Vagina (tissue), 2 donors: ENCODE measurements around the gene APBB2.

Experiments used
- POLR2A ChIP-seq, 2 donors: fragments of 450-650 bp; IDR thresholded peaks; one replicate each; pipeline ENCODE4 v1.6.1; 2017; ENCODE audit warnings: antibody characterized with exemption in 2 of 2, mild to moderate bottlenecking in 2 of 2, moderate library complexity in 2 of 2
- POLR2AphosphoS5 ChIP-seq, 2 donors: sonication (generic); formaldehyde crosslinking; IDR thresholded peaks; one replicate each; pipeline ENCODE4 v1.9.0; 2017; ENCODE audit warnings: antibody characterized with exemption in 2 of 2, mild to moderate bottlenecking in 2 of 2, low read depth in 1 of 2; ENCODE audit not compliant: insufficient read depth in 1 of 2
- TF ChIP-seq, protein P1 (sequence below), 3 experiments: fragments of 450-650 bp in 2 of 3; fragments of 200-600 bp in 1 of 3; sonication (generic) in 1 of 3; IDR thresholded peaks; one replicate each; pipeline ENCODE4 v1.5.1; 2017 to 2019; ENCODE audit warnings: antibody characterized with exemption in 3 of 3, mild to moderate bottlenecking in 2 of 3, moderate library complexity in 2 of 3

DNA sequence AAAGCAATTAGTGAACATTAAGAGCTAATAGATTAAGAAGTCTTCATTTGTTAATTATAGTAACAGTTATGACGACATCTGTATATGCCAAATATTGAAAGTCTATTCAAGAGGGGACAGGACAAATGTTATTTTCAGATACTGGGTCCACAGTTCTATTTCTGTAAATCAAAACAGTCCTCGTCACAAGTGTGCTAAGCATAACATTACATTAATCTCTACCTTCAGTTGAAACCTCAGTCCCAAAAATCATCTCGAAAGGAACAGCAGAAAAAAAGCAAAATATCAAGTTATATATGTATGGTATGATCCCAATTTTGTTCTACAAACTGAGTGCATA, 70.3 kb downstream of the APBB2 start:
- TF ChIP-seq, protein P1, sequence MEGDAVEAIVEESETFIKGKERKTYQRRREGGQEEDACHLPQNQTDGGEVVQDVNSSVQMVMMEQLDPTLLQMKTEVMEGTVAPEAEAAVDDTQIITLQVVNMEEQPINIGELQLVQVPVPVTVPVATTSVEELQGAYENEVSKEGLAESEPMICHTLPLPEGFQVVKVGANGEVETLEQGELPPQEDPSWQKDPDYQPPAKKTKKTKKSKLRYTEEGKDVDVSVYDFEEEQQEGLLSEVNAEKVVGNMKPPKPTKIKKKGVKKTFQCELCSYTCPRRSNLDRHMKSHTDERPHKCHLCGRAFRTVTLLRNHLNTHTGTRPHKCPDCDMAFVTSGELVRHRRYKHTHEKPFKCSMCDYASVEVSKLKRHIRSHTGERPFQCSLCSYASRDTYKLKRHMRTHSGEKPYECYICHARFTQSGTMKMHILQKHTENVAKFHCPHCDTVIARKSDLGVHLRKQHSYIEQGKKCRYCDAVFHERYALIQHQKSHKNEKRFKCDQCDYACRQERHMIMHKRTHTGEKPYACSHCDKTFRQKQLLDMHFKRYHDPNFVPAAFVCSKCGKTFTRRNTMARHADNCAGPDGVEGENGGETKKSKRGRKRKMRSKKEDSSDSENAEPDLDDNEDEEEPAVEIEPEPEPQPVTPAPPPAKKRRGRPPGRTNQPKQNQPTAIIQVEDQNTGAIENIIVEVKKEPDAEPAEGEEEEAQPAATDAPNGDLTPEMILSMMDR (IDR thresholded peaks at IDR 0.05) = no peak
- no peak for TF ChIP-seq POLR2AphosphoS5 (IDR thresholded peaks at IDR 0.05; ENCODE audit: insufficient read depth in 1 of 2, low read depth in 1 of 2)
- TF ChIP-seq POLR2A (IDR thresholded peaks at IDR 0.05) = no peak
